Measurements from ENCODE around the gene BSPRY. TPM values are rescaled to one million over a fixed set of nuclear protein-coding genes. Genes with fewer than 3 reads are reported as not detected.

BSPRY gene
- total and polyA plus RNA-seq, 2 of the 13 experiments (the other 11 are each of a cell fraction or from before 2014, with no cell fraction given): 0.09 to 0.26 TPM

GRCh38 chr9:113376634-113377567 is 27.6 kb downstream of the BSPRY start, which contains the start of gene HDHD3 (continued):
- peak; percentile 50; the same call in 1 of the 2 replicates for TF ChIP-seq PRDM15 (CRISPR knock-in tag; IDR thresholded peaks at IDR 0.05)
- no peak for TF ChIP-seq FOXA1 (IDR thresholded peaks at IDR 0.05)
- TF ChIP-seq FOXA1 (CRISPR knock-in tag; IDR thresholded peaks at IDR 0.05): peak; percentile 25; the same call in 1 of the 2 replicates
- no peak for TF ChIP-seq SNRNP70 (IDR thresholded peaks at IDR 0.05; ENCODE audit: low read depth, low read length)
- no peak for TF ChIP-seq ZFP36 (IDR thresholded peaks at IDR 0.05; ENCODE audit: borderline replicate concordance, low read depth, low read length, partially characterized antibody)
- TF ChIP-seq ZNF556 (CRISPR knock-in tag; IDR thresholded peaks at IDR 0.05; ENCODE audit: borderline replicate concordance): peak; percentile 28; the same call in 1 of the 2 replicates
- no peak for TF ChIP-seq EP300 (IDR thresholded peaks at IDR 0.05; ENCODE audit: low read depth in 2 of 2, low read length in 2 of 2)
- 0 out of 2 replicates have a peak, but pooled peaks have one; percentile 19 for TF ChIP-seq EP300 (CRISPR knock-in tag; IDR thresholded peaks at IDR 0.05; ENCODE audit: borderline replicate concordance)
- peak; percentile 99 for TF ChIP-seq HNRNPK (IDR thresholded peaks at IDR 0.05; ENCODE audit: low read depth, low read length, poor library complexity, severe bottlenecking)
- TF ChIP-seq ZNF597 (CRISPR knock-in tag; IDR thresholded peaks at IDR 0.05): no peak
- TF ChIP-seq ZNF607 (CRISPR knock-in tag; IDR thresholded peaks at IDR 0.05; ENCODE audit: borderline replicate concordance): peak; percentile 19; the same call in 1 of the 2 replicates
- peak; percentile 38 for TF ChIP-seq ZEB1 (IDR thresholded peaks at IDR 0.05; ENCODE audit: insufficient replicate concordance, low read depth)
- 0 out of 2 replicates have a peak, but pooled peaks have one; percentile 7 for TF ChIP-seq ZNF629 (CRISPR knock-in tag; conservative IDR thresholded peaks at IDR 0.05)
- TF ChIP-seq ZNF33B (CRISPR knock-in tag; IDR thresholded peaks at IDR 0.05): no peak
- TF ChIP-seq ZNF282 (IDR thresholded peaks at IDR 0.05; ENCODE audit: partially characterized antibody): no peak
- no peak for TF ChIP-seq ZSCAN30 (CRISPR knock-in tag; IDR thresholded peaks at IDR 0.05)
- TF ChIP-seq ZNF782 (CRISPR knock-in tag; IDR thresholded peaks at IDR 0.05; ENCODE audit: borderline replicate concordance): no peak
- TF ChIP-seq RXRA (CRISPR knock-in tag; IDR thresholded peaks at IDR 0.05): peak; percentile 6; the same call in 1 of the 2 replicates
- no peak for TF ChIP-seq SCMH1 (CRISPR knock-in tag; IDR thresholded peaks at IDR 0.05; ENCODE audit: borderline replicate concordance)
- TF ChIP-seq CTCF (CRISPR knock-in tag; IDR thresholded peaks at IDR 0.05): no peak
- no peak for TF ChIP-seq ZNF343 (CRISPR knock-in tag; IDR thresholded peaks at IDR 0.05)
- no peak for TF ChIP-seq ZNF431 (CRISPR knock-in tag; IDR thresholded peaks at IDR 0.05; ENCODE audit: borderline replicate concordance, low read depth)
